HepG2 (cell line): Measurements from ENCODE around the gene YY1. TPM values are rescaled to one million over a fixed set of nuclear protein-coding genes. Genes with fewer than 3 reads are reported as not detected.
A peak's percentile ranks its signal among the peaks of the same experiment; 100 is the strongest.

ENCODE experiments used
- ATAC-seq: fragments of 200-7000 bp; cut with Tn5 transposase; 3 replicates; pipeline ENCODE4 v1.9.1; 2020; ENCODE audit warnings: mild to moderate bottlenecking, moderate library complexity
- BruUV-seq: library from RNA; stranded (reverse); fragments of 400-500 nt; replicated peaks from 2 replicates; lab custom pipeline; 2021; lab: Mats Ljungman, UMichigan
- CTCF ChIA-PET: fragments of 300-600 bp; formaldehyde crosslinking; extraction: SDS; loops from one replicate; lab custom pipeline; 2021; ENCODE audit warnings: low total read pairs, inconsistent platforms, low intra/inter-chr PET ratio; lab: Yijun Ruan, JAX
- POLR2A ChIA-PET: fragments of 350-600 bp; sonication (Branson Sonifier 250); formaldehyde crosslinking; loops from one replicate; lab custom pipeline; 2020; ENCODE audit warnings: antibody characterized with exemption, inconsistent platforms; lab: Yijun Ruan, JAX
- DNase-seq: peaks from one replicate; pipeline ENCODE4 v3.0.0-alpha.2; 2015; ENCODE audit warnings: low spot score
- FAIRE-seq: peaks from 3 replicates; lab custom pipeline; 2011; peaks lifted over from hg19 to GRCh38; lab: Jason Lieb, UNC
- H2AFZ ChIP-seq: one replicate; pipeline ENCODE4 v1.6.1; 2011; ENCODE audit warnings: low read length, inconsistent platforms
- H3K27ac ChIP-seq: fragments of 300-600 bp; 3 replicates; pipeline ENCODE4 v1.8.0; 2011; ENCODE audit warnings: mixed run types, mild to moderate bottlenecking, mixed read lengths, low read length, inconsistent platforms; ENCODE audit not compliant: insufficient read depth; ENCODE audit errors: extremely low read length
- H3K27me3 ChIP-seq, 2 experiments: fragments of 200-600 bp in 1 of 2; 2 replicates in 1 of 2; 3 replicates in 1 of 2; pipeline versions ENCODE4 v1.6.0 to v1.8.0; 2011; ENCODE audit warnings: low read length in 2 of 2, mild to moderate bottlenecking in 2 of 2, moderate library complexity in 2 of 2, inconsistent platforms in 1 of 2; ENCODE audit not compliant: insufficient read depth in 2 of 2, control insufficient read depth in 1 of 2
- H3K36me3 ChIP-seq, 2 experiments: fragments of 200-600 bp in 1 of 2; replicated peaks in 1 of 2; 2 replicates in 1 of 2; 3 replicates in 1 of 2; pipeline versions ENCODE4 v1.5.1 to v1.8.0; 2011; ENCODE audit warnings: low read length in 2 of 2, inconsistent platforms in 1 of 2; ENCODE audit not compliant: insufficient read depth in 2 of 2, control insufficient read depth in 1 of 2
- H3K4me1 ChIP-seq: 2 replicates; pipeline ENCODE4 v1.5.1; 2012; ENCODE audit warnings: low read length, inconsistent platforms; ENCODE audit not compliant: insufficient read depth
- H3K4me2 ChIP-seq: 2 replicates; pipeline ENCODE4 v1.6.0; 2011; ENCODE audit warnings: low read depth, low read length, inconsistent platforms
- H3K4me3 ChIP-seq, 3 experiments: fragments of 200-600 bp in 1 of 3; sonication (generic), shearing (Covaris generic) in 1 of 3; replicated peaks in 1 of 3; 2 replicates each; pipeline ENCODE4 v1.5.1; 2011 to 2016; ENCODE audit warnings: low read length in 3 of 3, inconsistent platforms in 2 of 3, low read depth in 2 of 3, mild to moderate bottlenecking in 2 of 3, control low read depth in 1 of 3, mixed read lengths in 1 of 3; ENCODE audit not compliant: insufficient read depth in 1 of 3
- H3K79me2 ChIP-seq: one replicate; pipeline ENCODE4 v1.6.1; 2011; ENCODE audit warnings: low read length, inconsistent platforms; ENCODE audit not compliant: insufficient read depth
- H3K9ac ChIP-seq: 2 replicates; pipeline ENCODE4 v1.6.0; 2011; ENCODE audit warnings: mild to moderate bottlenecking, low read depth, low read length, inconsistent platforms; ENCODE audit not compliant: insufficient read depth
- H3K9me3 ChIP-seq: 2 replicates; pipeline ENCODE4 v1.5.1; 2012; ENCODE audit warnings: mild to moderate bottlenecking, low read length
- H4K20me1 ChIP-seq: 2 replicates; pipeline ENCODE4 v1.6.0; 2011; ENCODE audit warnings: inconsistent platforms, mild to moderate bottlenecking, low read length, moderate library complexity; ENCODE audit not compliant: insufficient read depth
- CREM ChIP-seq, 2 experiments: sonication (generic) in 1 of 2; formaldehyde crosslinking in 1 of 2; IDR thresholded peaks; 2 replicates each; pipeline versions ENCODE4 v1.4.0 to v1.6.1; 2016 to 2020; ENCODE audit warnings: antibody characterized with exemption in 1 of 2, mild to moderate bottlenecking in 1 of 2, missing genetic modification reagents in 1 of 2
- E2F1 ChIP-seq: sonication (generic); formaldehyde crosslinking; IDR thresholded peaks from 2 replicates; pipeline ENCODE4 v1.5.0; 2020; ENCODE audit warnings: missing genetic modification reagents
- MED8 ChIP-seq: sonication (generic); formaldehyde crosslinking; IDR thresholded peaks from 2 replicates; pipeline ENCODE4 v1.8.1; 2023; ENCODE audit warnings: mild to moderate bottlenecking, missing genetic modification reagents; ENCODE audit not compliant: insufficient replicate concordance
- TFE3 ChIP-seq: IDR thresholded peaks from 2 replicates; pipeline ENCODE4 v1.6.1; 2016
- U2AF2 ChIP-seq: fragments of 200-400 bp; formaldehyde crosslinking; IDR thresholded peaks from 2 replicates; pipeline ENCODE4 v1.6.1; 2017; ENCODE audit warnings: low read depth, mild to moderate bottlenecking, low read length
- ZNF703 ChIP-seq: sonication (generic); formaldehyde crosslinking; IDR thresholded peaks from 2 replicates; pipeline ENCODE4 v1.5.1; 2020; ENCODE audit warnings: missing genetic modification reagents, mild to moderate bottlenecking, moderate library complexity, borderline replicate concordance
- ZNF776 ChIP-seq: sonication (generic); formaldehyde crosslinking; IDR thresholded peaks from 2 replicates; pipeline ENCODE4 v1.4.0; 2020; ENCODE audit warnings: mild to moderate bottlenecking, missing genetic modification reagents
- WGBS: methylation state at CpG from one replicate; pipeline ENCODE4 v1.1.6; 2017; ENCODE audit warnings: low lambda C conversion rate; 5-methylcytosine and 5-hydroxymethylcytosine counted together
- in situ Hi-C: cut with HindIII; loops from 2 replicates; pipeline ENCODE4 v1.10.0; 2017; ENCODE audit warnings: low pct_unique_long_range_greater_than_20kb; ENCODE audit not compliant: extremely low pct_ligation_motif_present
- intact Hi-C: fragments of 100-400 bp; cut with micrococcal nuclease; formaldehyde crosslinking; loops from one replicate; pipeline ENCODE4 v1.10.0; 2022; ENCODE audit not compliant: unreplicated experiment
- polyA plus RNA-seq, 8 experiments: library from polyadenylated mRNA; depleted of rRNA in 3 of 8; stranded (reverse) in 7 of 8; unstranded in 1 of 8; fragments of >200 nt; fragmentation: Illumina TruSeq in 4 of 8; extraction: Trizol in 4 of 8; gene quantifications; 2 replicates each; pipeline versions ENCODE4 v1.2.1 to v1.2.3, GENCODE V29; 2011 to 2016; ENCODE audit warnings: low read depth in 4 of 8, missing spikeins in 1 of 8, mixed read lengths in 1 of 8; ENCODE audit not compliant: insufficient read depth in 1 of 8
- total RNA-seq, 5 experiments: library from RNA; depleted of rRNA; stranded (reverse); fragments of >200 nt; fragmentation: Illumina TruSeq; extraction: Trizol; gene quantifications; 2 replicates each; pipeline ENCODE4 v1.2.3, GENCODE V29; 2016; ENCODE audit warnings: low read depth in 1 of 5
- TF ChIP-seq, protein P1 (sequence below): sonication (generic); formaldehyde crosslinking; IDR thresholded peaks from 2 replicates; pipeline ENCODE4 v1.5.1; 2020; ENCODE audit warnings: mild to moderate bottlenecking, missing genetic modification reagents, borderline replicate concordance
- TF ChIP-seq, protein P2 (sequence below): sonication (generic); formaldehyde crosslinking; IDR thresholded peaks from 2 replicates; pipeline ENCODE4 v1.8.1; 2022; ENCODE audit warnings: low read depth, mild to moderate bottlenecking, missing genetic modification reagents

YY1 gene
- total and polyA plus RNA-seq, 2 of the 13 experiments (the other 11 are each of a cell fraction or from before 2014, with no cell fraction given): 29.4 to 68.1 TPM

DNA sequence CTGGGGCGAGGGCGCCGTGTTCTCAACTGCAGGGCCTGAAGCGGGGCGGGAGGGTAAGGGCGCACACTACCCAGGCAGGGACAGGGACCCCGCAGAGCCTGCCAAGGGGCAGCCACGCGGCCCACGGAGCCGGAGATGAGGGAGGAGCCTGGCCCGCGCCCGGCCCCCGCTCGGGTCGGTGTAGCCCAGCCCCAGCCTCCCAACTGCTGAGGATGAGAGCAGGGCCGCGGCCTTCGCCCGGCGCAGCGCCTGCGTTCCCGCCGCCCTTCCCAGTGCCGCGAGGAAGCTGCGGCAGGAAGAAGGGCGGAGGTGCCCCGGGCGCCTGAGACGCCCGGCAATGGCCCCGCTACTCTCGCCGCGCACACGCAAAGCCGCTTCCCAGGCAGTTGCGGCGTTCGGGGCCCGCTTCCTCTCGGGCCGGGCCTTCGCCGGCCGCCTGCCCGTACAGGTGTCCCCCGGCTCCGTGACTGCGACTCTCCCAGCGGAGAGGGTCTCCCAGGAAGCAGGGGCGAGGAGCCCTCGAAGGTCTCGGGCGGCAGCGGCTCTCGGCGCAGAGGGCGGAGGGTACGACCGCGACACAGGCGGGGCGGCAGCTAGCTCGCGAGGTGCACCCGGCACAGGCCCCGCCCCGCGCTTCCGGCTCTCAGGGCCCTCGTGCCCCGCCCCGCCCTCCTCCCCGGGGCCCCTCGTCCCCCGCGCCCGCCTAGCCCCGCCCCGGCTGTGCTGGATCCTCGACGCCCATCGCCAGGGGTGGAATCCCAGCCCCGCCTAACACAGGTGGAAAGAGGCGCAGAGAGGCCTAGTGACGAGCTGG, 24.8 kb upstream of the YY1 start (continued):
- TF ChIP-seq TFE3 (CRISPR knock-in tag) (peak; percentile 33; the same call in 1 of the 2 replicates), ZNF776 (CRISPR knock-in tag) (peak; percentile 35; the same call in 1 of the 2 replicates)
- TF ChIP-seq, protein P1, sequence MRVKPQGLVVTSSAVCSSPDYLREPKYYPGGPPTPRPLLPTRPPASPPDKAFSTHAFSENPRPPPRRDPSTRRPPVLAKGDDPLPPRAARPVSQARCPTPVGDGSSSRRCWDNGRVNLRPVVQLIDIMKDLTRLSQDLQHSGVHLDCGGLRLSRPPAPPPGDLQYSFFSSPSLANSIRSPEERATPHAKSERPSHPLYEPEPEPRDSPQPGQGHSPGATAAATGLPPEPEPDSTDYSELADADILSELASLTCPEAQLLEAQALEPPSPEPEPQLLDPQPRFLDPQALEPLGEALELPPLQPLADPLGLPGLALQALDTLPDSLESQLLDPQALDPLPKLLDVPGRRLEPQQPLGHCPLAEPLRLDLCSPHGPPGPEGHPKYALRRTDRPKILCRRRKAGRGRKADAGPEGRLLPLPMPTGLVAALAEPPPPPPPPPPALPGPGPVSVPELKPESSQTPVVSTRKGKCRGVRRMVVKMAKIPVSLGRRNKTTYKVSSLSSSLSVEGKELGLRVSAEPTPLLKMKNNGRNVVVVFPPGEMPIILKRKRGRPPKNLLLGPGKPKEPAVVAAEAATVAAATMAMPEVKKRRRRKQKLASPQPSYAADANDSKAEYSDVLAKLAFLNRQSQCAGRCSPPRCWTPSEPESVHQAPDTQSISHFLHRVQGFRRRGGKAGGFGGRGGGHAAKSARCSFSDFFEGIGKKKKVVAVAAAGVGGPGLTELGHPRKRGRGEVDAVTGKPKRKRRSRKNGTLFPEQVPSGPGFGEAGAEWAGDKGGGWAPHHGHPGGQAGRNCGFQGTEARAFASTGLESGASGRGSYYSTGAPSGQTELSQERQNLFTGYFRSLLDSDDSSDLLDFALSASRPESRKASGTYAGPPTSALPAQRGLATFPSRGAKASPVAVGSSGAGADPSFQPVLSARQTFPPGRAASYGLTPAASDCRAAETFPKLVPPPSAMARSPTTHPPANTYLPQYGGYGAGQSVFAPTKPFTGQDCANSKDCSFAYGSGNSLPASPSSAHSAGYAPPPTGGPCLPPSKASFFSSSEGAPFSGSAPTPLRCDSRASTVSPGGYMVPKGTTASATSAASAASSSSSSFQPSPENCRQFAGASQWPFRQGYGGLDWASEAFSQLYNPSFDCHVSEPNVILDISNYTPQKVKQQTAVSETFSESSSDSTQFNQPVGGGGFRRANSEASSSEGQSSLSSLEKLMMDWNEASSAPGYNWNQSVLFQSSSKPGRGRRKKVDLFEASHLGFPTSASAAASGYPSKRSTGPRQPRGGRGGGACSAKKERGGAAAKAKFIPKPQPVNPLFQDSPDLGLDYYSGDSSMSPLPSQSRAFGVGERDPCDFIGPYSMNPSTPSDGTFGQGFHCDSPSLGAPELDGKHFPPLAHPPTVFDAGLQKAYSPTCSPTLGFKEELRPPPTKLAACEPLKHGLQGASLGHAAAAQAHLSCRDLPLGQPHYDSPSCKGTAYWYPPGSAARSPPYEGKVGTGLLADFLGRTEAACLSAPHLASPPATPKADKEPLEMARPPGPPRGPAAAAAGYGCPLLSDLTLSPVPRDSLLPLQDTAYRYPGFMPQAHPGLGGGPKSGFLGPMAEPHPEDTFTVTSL (CRISPR knock-in tag): no peak

DNA sequence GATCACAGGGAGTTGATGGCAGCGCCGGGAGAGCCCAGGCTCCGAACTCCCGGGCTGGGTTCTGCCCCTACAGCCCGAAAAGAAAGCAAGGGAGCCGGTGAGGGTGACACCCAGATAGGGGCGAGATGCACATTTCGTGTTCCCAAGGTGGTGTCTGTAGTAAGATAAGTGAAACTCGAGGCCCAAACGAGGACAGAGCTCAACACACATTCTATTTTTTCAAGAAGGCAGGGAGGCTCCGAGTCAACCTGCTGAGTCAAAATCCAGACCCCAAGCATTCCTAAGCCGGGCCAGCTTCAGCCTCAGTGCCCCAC, 24.2 kb upstream of the YY1 start:
- intact Hi-C loops (loop anchor here (10.0 kb wide), 1 partner anchor 1820 kb away; no protein-coding TSS in a partner anchor), in situ Hi-C loops (no loop called here)
- Histone ChIP-seq H2AFZ (peak overlapping the region; percentile 92), H3K27me3 (no peaks in the 10 kb centered on the region), H3K27ac (peak overlapping the region; percentile 63), H3K36me3 (no peaks in the 10 kb centered on the region), H3K79me2 (no peaks in the 10 kb centered on the region), H3K4me3 (peak overlapping the region in 1 of 3 experiments; percentile 44; a peak in 2 of 6 replicates), H3K4me2 (peak overlapping the region; percentile 81), H4K20me1 (no peaks in the 10 kb centered on the region), H3K9me3 (no peaks in the 10 kb centered on the region), H3K9ac (peak overlapping the region; percentile 59), H3K4me1 (peaks cover 30% of the 10 kb centered on the region)
- WGBS: 64% methylated on average over 8 of the region's 12 CpGs
- POLR2A ChIA-PET: interaction anchor here (0.6 to 3.6 kb wide), 13 partner anchors 9 to 244 kb away, joined by 3 to 53 read pairs (median 4); a partner anchor contains a TSS
- no TSS peak for BruUV-seq
- DNase-seq (no peak), FAIRE-seq (no peak), ATAC-seq (no peak)
- CTCF ChIA-PET: no interaction called here
- TF ChIP-seq MED8 (CRISPR knock-in tag) (no peak), U2AF2 (no peak), E2F1 (CRISPR knock-in tag) (0 out of 2 replicates have a peak, but pooled peaks have one; percentile 10), CREM (IDR thresholded peaks at IDR 0.05) (0 out of 2 replicates have a peak, but pooled peaks have one; percentile 22), CREM (CRISPR knock-in tag; IDR thresholded peaks at IDR 0.05) (no peak), ZNF703 (CRISPR knock-in tag) (no peak)
- TF ChIP-seq, protein P2, sequence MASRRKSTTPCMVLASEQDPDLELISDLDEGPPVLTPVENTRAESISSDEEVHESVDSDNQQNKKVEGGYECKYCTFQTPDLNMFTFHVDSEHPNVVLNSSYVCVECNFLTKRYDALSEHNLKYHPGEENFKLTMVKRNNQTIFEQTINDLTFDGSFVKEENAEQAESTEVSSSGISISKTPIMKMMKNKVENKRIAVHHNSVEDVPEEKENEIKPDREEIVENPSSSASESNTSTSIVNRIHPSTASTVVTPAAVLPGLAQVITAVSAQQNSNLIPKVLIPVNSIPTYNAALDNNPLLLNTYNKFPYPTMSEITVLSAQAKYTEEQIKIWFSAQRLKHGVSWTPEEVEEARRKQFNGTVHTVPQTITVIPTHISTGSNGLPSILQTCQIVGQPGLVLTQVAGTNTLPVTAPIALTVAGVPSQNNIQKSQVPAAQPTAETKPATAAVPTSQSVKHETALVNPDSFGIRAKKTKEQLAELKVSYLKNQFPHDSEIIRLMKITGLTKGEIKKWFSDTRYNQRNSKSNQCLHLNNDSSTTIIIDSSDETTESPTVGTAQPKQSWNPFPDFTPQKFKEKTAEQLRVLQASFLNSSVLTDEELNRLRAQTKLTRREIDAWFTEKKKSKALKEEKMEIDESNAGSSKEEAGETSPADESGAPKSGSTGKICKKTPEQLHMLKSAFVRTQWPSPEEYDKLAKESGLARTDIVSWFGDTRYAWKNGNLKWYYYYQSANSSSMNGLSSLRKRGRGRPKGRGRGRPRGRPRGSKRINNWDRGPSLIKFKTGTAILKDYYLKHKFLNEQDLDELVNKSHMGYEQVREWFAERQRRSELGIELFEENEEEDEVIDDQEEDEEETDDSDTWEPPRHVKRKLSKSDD (CRISPR knock-in tag): no peak
